ENCODE results near the gene ANAPC4. TPM values are rescaled to one million over a fixed set of nuclear protein-coding genes. Genes with fewer than 3 reads are reported as not detected.

The ANAPC4 gene
- total RNA-seq, 2 experiments from 2014 or later: 32.7 to 50.6 TPM

DNA sequence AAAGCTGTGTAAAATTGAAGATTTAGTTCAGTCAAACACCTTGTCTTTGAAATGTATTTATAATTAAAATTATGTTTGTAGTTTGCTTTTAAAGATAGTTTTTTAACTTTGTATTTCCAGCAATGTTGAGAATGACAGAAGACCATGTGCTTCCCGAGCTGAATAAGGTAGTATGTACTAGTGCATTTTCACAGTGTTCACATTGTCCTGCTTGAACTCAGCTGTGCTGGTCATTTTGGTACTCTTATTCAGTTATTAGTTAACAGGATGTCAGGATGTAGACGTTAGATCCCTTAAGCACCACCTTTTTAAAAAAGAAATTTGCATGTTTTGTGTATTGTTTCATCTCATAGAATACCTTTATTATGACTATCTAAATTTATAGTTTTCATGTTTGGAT, 28.4 kb downstream of the ANAPC4 start:
- Histone ChIP-seq H3K36me3 (ENCODE audit: insufficient read depth, low read length) (peaks cover 87% of the 10 kb centered on the region), H3K9me3 (ENCODE audit: low read length) (no peaks in the 10 kb centered on the region), H3K79me2 (ENCODE audit: insufficient read depth, low read depth, low read length) (no peaks in the 10 kb centered on the region), H4K20me1 (ENCODE audit: insufficient read depth, low read length) (no peaks in the 10 kb centered on the region), H3K4me2 (ENCODE audit: low read length) (no peak overlapping the region), H3K4me1 (ENCODE audit: insufficient read depth, low read length, poor library complexity, severe bottlenecking) (no peaks in the 10 kb centered on the region), H3K27ac (ENCODE audit: low read depth, low read length, poor library complexity, severe bottlenecking) (no peak overlapping the region), H3K4me3 (ENCODE audit: low read depth, low read length, poor library complexity, severe bottlenecking) (no peak overlapping the region), H2AFZ (ENCODE audit: low read length) (no peak overlapping the region), H3K9me2 (ENCODE audit: insufficient read depth, low read length) (no peaks in the 10 kb centered on the region)
- ChIA-PET POLR2A (interaction anchor here (0.6 kb wide), 1 partner anchor 15 kb away, joined by 3 read pairs; no protein-coding TSS in a partner anchor), CTCF (ENCODE audit: unreplicated experiment) (no interaction called here)
- no peak for DNase-seq (ENCODE audit: low spot score)
- BruUV-seq (replicated peaks): no TSS peak
- no peak for TF ChIP-seq EZH2phosphoT487 (IDR thresholded peaks at IDR 0.05; ENCODE audit: borderline replicate concordance, low read depth, low read length)
- TF ChIP-seq, protein P1, sequence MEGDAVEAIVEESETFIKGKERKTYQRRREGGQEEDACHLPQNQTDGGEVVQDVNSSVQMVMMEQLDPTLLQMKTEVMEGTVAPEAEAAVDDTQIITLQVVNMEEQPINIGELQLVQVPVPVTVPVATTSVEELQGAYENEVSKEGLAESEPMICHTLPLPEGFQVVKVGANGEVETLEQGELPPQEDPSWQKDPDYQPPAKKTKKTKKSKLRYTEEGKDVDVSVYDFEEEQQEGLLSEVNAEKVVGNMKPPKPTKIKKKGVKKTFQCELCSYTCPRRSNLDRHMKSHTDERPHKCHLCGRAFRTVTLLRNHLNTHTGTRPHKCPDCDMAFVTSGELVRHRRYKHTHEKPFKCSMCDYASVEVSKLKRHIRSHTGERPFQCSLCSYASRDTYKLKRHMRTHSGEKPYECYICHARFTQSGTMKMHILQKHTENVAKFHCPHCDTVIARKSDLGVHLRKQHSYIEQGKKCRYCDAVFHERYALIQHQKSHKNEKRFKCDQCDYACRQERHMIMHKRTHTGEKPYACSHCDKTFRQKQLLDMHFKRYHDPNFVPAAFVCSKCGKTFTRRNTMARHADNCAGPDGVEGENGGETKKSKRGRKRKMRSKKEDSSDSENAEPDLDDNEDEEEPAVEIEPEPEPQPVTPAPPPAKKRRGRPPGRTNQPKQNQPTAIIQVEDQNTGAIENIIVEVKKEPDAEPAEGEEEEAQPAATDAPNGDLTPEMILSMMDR (conservative IDR thresholded peaks at IDR 0.05; ENCODE audit: low read length): no peak
- intact Hi-C loops (cut with micrococcal nuclease; ENCODE audit: unreplicated experiment): no loop called here

- ChIA-PET CTCF (ENCODE audit: unreplicated experiment) (no interaction called here), POLR2A (interaction anchor here (0.6 to 0.8 kb wide), 3 partner anchors 9 to 454 kb away, joined by 3 read pairs; no protein-coding TSS in a partner anchor)
- no peaks in the 10 kb centered on the region for H3K9me2 ChIP-seq (ENCODE audit: insufficient read depth, low read length)
- intact Hi-C loops (cut with micrococcal nuclease; ENCODE audit: unreplicated experiment): no loop called here
- H3K36me3 ChIP-seq (ENCODE audit: insufficient read depth, low read length): peaks cover 91% of the 10 kb centered on the region
- no peaks in the 10 kb centered on the region for H3K79me2 ChIP-seq (ENCODE audit: insufficient read depth, low read depth, low read length)
- no peaks in the 10 kb centered on the region for H3K9me3 ChIP-seq (ENCODE audit: low read length)
- BruUV-seq (replicated peaks): no TSS peak
- H4K20me1 ChIP-seq (ENCODE audit: insufficient read depth, low read length): no peaks in the 10 kb centered on the region
- H3K4me1 ChIP-seq (ENCODE audit: insufficient read depth, low read length, poor library complexity, severe bottlenecking): no peaks in the 10 kb centered on the region
- H2AFZ ChIP-seq (ENCODE audit: low read length): no peak overlapping the region
- DNase-seq (ENCODE audit: low spot score): no peak
- no peak overlapping the region for H3K27ac ChIP-seq (ENCODE audit: low read depth, low read length, poor library complexity, severe bottlenecking)
- no peak for TF ChIP-seq EZH2phosphoT487 (IDR thresholded peaks at IDR 0.05; ENCODE audit: borderline replicate concordance, low read depth, low read length)
- TF ChIP-seq, protein P1 (conservative IDR thresholded peaks at IDR 0.05; ENCODE audit: low read length): no peak
- H3K4me3 ChIP-seq (ENCODE audit: low read depth, low read length, poor library complexity, severe bottlenecking): no peak overlapping the region
- no peak overlapping the region for H3K4me2 ChIP-seq (ENCODE audit: low read length)
These were observed 29.1 kb downstream of the ANAPC4 start for GRCh38 chr4:25406081-25406692.

GRCh38 chr4:25410820-25411529, 33.9 kb downstream of the ANAPC4 start:
- Histone ChIP-seq H3K4me3 (ENCODE audit: low read depth, low read length, poor library complexity, severe bottlenecking) (no peak overlapping the region), H3K27ac (ENCODE audit: low read depth, low read length, poor library complexity, severe bottlenecking) (no peak overlapping the region), H3K36me3 (ENCODE audit: insufficient read depth, low read length) (peaks cover 97% of the 10 kb centered on the region), H4K20me1 (ENCODE audit: insufficient read depth, low read length) (no peaks in the 10 kb centered on the region), H3K4me1 (ENCODE audit: insufficient read depth, low read length, poor library complexity, severe bottlenecking) (no peaks in the 10 kb centered on the region), H3K9me3 (ENCODE audit: low read length) (no peaks in the 10 kb centered on the region), H3K9me2 (ENCODE audit: insufficient read depth, low read length) (no peaks in the 10 kb centered on the region), H3K79me2 (ENCODE audit: insufficient read depth, low read depth, low read length) (no peaks in the 10 kb centered on the region), H3K4me2 (ENCODE audit: low read length) (no peak overlapping the region), H2AFZ (ENCODE audit: low read length) (no peak overlapping the region)
- POLR2A ChIA-PET: no interaction called here
- BruUV-seq (replicated peaks): no TSS peak
- no peak for TF ChIP-seq EZH2phosphoT487 (IDR thresholded peaks at IDR 0.05; ENCODE audit: borderline replicate concordance, low read depth, low read length)
- TF ChIP-seq, protein P1 (conservative IDR thresholded peaks at IDR 0.05; ENCODE audit: low read length): no peak
- no peak for DNase-seq (ENCODE audit: low spot score)
- intact Hi-C loops (cut with micrococcal nuclease; ENCODE audit: unreplicated experiment): no loop called here
- CTCF ChIA-PET (ENCODE audit: unreplicated experiment): no interaction called here
